Nasal cavity respiratory epithelium epithelial cell of viscerocranial mucosa (primary cell): ENCODE data around the gene SNX11. TPM values are rescaled to one million over a fixed set of nuclear protein-coding genes. Genes with fewer than 3 reads are reported as not detected.

Source experiments
- total RNA-seq: library from RNA; depleted of rRNA; stranded (reverse); fragments of >200 nt; gene quantifications from 2 replicates; pipeline ENCODE4 v1.2.3, GENCODE V29; 2014

The SNX11 gene
- 18.1 and 18.8 TPM in 2 replicates for total RNA-seq

DNA sequence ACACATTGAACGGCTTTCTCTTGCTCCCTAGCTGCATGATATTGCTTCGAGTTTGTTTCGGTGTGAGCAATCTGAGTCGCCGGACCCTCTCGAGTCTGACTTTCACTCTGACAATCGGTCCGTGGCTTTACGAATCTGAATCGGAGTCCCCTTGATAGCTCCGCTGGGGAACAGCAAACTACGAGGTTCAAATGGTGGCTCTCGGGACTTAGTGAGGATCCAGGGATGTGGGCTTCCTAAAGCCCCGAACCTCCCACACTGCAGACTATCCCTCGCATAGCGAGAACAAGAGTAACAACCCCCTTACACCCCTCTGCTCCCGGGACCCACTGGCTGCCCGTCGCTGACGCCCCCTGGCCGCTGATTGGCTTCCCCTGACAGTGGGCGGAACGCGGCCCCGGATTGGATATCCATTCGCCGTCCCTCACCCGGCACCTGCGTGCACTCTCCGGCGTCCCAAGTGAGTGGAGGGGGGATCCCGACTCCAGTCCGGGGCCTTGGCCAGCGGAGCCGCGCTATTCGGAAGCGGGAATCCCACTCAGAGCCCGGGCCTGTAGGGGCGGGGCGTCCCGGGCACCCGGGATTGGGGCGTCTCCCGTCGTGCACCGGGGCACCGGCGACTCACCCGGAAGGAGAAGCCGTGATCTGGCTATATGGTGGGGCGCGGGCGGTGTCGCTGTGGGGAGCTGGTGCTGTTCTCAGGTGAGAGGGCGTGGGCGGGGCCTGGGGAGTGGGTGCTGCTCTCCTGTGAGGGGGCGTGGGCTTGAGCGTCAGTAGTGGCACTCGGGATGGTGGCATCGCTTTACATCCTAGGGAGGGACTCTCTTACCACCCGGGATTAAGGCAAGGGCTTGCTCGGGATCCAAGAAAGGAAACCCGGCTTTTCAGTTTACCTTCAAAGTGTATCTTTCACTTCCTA, at the start of gene SNX11:
SNX11 (plus strand) TSS at position 630 of the 919 bp plus-strand sequence. CDS start 4,278 bp downstream, outside the sequence.

DNA sequence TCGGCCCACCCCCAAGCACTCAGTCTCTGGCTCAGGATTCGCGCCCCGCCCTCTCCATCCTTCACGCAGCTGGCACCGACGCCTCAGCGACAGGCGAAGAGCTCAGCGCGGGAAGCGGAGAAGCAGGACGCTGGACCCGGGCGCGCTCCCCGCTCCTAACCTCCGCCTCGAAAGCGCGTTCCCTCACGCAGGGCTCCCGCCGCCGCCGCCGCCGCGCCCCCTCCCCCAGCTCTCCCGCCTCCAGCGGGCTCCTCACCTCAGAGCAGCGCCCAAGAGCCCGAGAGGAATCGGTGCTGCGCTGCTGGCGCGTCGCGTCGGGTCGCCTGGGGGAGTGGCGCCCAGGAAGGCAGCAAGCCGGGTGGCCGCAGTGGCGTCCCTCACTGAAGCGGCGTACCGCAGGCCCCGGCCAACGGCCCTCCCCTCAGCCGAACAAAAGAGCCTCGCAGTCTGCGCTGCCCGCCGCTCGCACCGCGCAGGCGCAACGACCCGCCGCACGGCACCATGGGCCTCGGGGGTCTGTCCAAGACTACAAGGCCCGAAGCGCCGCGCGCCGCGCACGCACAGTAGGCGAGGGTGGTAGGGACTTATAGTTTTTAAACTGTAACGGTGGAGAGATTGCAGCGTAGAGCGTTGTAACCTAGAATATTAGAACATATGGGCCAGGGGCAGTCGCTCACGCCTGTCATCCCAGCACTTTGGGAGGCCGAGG, 6.4 kb upstream of the SNX11 start, which contains the start of gene CBX1:
CBX1 (minus strand) TSS at position 467 of the 709 bp plus-strand sequence. CDS start 24,474 bp downstream, outside the sequence.

Other genes with a start within 250 kb of the SNX11 start
- gene SP2, start 211.5 kb upstream of the SNX11 start, total RNA-seq, result 1.4 and 3.4 TPM in 2 replicates
- 36.2 and 41.0 TPM in 2 replicates for gene PNPO, start 166.2 kb upstream of the SNX11 start, total RNA-seq
- 0.34 and 4.5 TPM in 2 replicates for gene PRR15L, start 149.9 kb upstream of the SNX11 start, total RNA-seq
- gene CDK5RAP3, start 136.7 kb upstream of the SNX11 start, total RNA-seq, result 59.9 and 74.8 TPM in 2 replicates
- 9.6 and 10.3 TPM in 2 replicates for gene COPZ2, start 70.0 kb upstream of the SNX11 start, total RNA-seq
- gene NFE2L1, start 59.4 kb upstream of the SNX11 start, total RNA-seq, result 192 and 486 TPM in 2 replicates
- 28.7 and 41.9 TPM in 2 replicates for gene CBX1, start 6.3 kb upstream of the SNX11 start, total RNA-seq